HG03280 (cell line): ENCODE measurements around the gene TRIO.

Experiments
- ATAC-seq: cut with Tn5 transposase; IDR thresholded peaks from one replicate; pipeline ENCODE4 v1.9.1; 2021; ENCODE audit warnings: mild to moderate bottlenecking, moderate library complexity; ENCODE audit not compliant: unreplicated experiment

Gene TRIO

DNA sequence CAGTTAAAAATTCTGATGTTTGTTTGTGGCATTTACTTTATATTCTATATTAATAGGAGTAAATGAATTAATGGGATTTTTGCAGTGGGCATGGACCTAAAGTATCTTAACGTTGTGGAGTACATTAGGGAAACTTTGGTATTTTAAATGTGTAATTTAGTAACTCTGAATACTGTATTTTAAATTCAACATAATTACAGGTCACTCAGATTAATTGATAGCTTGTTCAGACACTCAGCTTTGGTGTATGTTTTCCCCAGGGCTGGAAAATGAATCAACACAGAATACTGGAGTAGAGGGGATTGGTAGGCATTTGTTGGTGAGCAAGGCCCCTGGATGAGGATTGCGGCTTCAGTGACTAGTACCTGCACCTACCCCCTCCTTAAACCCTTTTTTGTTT is 117.5 kb downstream of the TRIO start:
- ATAC-seq = no peak

DNA sequence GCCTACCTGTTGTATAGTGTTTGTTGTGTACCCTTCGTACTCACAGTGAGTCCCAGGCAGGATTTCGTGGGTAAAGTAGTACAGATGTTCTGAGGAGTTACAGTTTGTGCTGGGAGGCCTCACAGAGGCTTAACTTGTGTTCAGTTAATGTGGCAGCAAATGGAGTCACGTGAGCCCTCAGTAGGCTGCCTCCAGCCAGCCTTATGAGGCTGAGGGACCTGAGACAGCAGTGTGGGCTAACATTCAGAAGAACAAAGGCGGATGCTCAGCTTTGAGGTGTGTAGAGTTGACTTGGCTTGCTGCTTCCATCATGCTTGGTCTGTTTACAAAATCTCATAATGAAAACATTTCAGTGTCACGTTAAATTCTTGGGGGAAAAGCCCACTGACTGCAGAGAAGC is 118.1 kb downstream of the TRIO start:
- no peak for ATAC-seq

DNA sequence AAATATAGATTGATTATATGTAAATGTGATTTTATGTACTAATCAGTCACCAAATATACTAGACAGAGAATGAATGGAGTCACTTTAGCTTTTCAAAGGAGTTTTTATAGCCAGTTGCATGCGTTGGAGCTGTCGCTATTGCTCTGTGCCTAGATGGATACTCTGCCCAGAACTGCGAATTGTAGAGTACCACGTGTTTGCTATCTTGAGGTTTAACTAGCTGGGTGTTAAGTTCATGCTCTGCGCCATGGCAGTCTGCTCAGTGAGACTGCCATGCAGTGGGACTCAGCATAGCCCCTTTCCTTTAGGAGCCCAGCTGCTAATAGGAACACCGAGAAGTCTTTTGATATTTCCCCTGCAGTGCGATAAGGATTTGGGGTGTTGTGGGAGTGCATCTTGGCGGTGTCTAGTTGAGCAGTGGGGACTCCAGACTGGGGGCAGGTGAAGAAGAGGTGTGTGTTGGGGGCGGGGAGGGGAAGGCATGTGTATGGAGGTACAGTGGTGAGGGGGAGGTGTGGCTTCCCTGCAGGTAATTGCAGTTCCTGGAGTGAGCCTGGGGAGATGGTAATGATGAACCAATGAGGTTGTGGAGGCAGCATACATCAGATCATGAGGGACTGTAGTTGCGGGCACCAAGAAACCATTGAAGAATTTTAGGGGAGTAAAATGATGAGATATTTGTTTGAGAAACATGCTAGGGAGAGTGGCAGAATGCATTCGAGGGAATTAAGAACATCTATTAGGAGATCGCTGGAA is 118.9 kb downstream of the TRIO start:
- no peak for ATAC-seq

DNA sequence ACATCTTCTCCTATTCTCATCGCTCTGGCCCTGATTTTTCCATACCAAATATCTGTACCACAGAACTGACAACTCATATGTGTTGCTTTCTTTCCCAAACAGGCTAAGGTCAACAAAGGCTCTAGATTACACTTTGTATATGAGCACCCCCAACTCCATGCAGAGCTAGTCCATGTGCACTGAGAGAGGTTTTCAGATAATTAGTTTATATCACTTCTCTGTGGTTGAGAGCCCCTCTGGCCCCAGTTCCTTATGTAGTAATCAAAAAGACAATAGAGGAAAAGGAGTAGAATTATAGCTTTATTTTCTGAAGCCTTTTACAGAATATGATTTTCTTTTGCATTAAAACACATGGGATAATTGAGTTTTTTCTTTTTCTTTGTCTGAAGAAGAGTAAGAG is 120.0 kb downstream of the TRIO start:
- ATAC-seq = no peak

DNA sequence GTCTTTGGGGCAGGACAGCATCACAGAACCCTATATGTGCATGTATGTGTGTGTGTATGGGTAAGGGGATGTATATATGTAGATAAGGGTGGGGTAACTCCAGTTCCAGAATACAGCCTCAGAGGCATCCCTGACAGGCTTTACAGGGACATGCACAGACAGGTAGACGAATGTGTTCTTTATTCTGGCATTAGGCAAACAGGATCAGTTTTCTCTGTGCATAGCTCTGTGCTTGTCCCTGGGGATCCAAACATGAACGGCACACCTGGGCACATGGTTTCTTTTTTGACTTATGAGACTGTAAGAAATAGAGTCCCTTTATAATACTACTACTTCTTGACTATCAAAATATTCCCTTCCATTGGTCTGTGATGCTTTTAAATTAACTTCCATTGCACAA is 120.6 kb downstream of the TRIO start:
- ATAC-seq = no peak

DNA sequence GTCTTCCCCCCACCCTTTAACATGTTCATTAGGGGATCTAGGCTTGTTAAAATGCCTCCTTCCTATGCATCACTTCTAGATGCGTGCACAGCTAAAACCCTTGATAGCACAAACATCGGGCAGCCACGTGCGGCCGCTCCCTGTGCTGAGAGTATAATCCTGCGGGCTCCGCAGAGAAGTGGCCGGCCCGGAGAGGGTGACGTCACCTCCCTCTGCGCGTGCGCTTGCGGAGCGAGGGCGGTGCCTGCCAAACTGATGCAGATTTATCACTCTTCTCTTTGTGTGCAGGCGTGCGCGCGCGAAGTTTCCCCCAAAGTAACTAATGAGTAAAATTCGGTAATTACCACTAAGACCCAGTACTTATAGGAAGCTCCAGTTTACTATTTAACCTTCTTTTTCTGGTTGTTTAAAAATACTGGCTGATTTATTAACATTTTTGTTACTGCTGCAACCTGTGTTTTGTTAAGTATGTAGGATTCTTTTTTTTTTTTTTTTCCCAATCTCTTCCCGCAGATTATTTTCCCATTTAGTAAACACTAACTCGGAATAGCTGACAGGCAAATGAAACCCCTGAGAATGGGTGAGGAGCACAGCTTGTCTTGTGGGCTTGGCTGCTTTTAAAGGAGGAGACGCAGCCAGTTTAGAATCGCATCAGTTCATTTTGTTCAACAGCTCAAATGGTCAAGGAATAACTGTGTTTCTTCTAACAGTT is 121.6 kb downstream of the TRIO start:
- ATAC-seq = peak; percentile 87

DNA sequence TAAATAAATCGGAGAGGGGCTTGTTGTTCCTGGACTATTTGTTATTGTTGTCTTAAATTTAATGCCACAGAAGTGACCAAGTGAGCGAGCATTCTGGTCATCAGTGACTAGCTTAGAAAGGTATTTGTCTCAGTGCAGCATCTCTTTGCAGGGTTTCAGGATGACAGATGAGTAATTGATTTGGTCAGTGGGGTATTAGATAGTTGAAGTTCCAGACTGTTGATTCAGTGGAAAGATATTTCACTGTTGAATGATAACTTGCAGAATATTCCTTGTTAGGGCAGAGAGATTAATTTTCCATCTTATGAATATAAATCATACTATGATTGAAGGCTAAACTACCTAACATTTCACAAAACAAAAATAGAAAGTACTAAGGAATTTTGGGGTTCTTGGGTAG is 122.4 kb downstream of the TRIO start:
- ATAC-seq = no peak

DNA sequence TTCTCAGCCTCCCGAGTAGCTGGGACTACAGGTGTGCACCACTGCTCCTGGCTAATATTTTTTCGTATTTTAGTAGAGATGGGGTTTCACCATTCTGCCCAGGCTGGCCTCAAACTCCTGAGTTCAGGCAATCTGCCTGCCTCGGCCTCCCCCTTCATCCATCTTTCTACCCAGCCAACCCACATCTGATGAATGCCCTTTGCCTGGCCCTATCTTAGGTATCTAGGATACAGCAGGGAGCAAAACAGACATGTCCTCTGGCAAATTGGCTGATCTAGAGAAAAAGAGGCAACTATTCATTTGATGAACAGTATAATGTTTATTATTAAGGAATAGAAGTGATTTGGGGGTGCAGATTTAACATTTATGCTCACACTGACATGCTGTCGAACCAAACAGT is 123.0 kb downstream of the TRIO start:
- ATAC-seq = no peak

DNA sequence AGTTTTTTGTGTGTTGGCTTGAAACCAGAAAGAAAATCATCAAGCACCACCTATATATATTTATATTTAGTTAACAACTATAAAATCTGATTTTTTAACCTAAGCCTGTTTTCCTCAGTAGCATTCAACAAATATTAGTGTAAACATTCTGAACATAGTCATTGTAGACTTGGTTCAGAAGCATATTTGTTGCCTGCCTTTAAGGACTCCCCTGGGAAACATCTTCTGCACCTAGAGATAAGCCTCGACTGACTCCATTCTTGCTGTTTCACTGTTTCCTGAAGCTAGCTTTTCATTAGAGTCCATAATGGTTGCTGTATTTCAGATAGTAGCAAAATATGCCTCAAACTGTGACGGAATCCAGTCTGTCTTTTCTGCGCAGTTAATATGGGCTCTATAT is 123.5 kb downstream of the TRIO start:
- ATAC-seq = no peak

DNA sequence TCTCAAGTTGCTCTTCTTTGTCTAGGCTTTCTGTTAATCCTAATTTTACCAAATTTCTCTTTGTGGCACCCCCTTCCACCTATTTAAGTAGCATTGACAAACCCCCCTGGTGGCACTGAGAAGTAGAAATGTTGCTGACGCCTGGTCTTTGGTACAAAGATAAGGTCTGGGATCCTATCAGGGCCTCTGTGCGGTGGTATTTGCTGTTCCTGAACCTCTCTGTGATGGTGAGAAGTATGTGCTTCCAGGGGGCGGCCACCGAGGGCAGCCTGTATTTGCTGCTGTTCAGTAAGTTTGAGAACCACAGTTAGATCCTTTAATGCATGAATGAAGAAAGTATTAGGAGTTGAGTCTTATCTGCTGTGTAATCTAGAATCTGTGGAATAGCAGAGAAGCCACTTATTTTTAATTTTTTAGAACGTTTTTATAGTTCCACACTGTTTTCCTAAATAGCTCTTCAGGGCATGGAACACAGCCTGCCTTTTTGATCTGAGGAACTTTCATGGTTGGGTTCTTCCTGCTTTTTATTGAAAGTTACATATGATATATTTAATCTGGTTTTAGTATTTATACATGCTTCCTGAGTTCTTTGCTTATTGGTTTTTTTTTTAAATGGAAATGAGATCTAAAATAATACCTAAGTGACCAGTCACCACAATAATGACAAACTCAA is 124.2 kb downstream of the TRIO start:
- ATAC-seq = no peak

DNA sequence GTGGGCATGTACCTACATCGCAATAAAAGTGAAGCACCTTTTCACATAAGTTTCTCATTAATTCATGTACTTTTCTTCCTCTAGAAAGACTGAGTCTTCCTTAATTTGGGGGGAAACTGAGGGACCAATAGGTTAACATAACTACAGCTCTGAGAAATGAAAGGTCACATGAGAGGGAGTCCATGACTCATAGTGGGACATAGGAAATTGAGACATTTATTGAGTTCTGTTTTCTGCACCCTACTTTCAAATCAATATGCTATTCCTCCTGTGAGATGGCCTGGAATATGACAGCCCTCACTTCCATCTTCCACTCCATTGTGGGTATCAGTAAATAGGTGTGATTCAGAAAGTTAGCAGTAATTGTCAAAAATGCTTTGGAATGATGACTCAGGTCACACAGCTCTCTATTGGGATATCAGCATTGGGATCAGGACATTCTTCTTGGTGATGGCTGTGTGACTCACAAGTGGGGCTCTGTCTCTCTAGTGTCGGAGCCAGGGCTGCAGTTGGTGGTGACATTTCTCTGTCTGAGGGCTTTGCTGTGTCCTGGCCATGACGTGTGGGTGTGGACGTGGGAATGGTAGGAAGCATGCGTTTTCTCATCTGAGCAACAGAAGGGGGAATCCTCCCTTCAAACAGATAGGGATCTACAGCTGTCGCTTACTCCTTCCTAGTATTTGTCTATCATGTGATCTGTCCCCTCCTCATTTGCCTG is 125.0 kb downstream of the TRIO start:
- no peak for ATAC-seq

DNA sequence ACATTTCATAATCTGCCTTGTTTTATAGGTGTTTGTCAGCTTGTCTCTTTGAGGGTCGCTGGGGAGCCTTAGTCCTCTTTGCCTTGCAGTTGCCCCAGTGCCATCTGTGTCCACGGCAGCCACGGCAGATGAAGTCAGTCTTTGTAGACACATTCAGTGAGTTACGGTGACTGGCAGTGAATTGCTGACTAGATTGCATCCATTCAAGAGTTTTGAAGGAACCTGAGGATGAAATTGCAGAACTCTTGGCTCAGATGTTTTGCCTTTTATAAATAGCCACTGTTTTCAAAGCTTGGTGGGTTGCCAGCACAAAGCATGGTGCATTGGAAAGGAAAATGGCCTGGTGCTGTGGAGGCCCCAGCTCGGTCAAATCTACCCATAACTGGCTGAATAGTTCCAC is 125.6 kb downstream of the TRIO start:
- ATAC-seq = no peak

DNA sequence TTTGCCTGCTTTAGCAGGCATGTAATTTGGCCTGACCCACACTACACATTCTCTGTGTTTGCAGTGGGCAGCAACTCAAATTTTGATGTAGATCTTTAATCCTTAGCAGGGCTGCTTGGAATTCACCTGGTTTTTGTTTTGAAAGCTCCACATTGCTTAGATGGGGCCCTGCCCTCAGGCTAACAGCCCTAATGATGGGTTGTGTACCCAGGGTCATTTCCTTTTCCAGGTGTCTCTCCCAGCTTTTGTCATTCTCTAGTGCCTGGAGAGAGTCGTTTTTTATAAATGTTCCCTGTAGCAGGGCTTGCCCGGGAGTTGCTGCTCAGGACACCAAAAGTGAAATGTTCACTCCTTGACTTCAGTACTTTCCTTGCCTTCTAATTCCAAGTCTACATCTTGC is 126.3 kb downstream of the TRIO start:
- no peak for ATAC-seq

DNA sequence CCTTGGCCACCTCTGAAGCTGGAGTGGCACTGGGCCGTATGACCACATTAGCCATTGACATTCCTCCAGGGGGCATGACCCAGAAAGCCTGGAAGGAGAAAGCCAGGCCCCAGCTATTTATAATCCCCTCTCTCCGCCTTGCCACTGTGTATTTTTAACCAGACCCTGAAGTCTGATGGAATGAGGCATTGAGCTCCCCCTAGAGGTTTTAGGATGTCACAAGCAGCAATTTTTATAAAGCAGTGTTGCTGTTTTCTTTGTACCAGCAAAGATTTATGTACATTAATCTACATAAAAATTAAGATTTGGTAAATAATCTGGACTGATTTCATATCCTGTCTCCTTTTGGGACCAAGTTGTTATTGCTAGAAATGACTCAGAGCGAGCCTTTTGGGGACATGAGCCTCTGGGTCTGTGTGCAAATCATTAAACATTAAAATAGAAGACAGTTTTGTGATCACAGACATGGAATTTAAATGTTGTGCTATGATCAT is 127.1 kb downstream of the TRIO start:
- ATAC-seq = peak; percentile 49

DNA sequence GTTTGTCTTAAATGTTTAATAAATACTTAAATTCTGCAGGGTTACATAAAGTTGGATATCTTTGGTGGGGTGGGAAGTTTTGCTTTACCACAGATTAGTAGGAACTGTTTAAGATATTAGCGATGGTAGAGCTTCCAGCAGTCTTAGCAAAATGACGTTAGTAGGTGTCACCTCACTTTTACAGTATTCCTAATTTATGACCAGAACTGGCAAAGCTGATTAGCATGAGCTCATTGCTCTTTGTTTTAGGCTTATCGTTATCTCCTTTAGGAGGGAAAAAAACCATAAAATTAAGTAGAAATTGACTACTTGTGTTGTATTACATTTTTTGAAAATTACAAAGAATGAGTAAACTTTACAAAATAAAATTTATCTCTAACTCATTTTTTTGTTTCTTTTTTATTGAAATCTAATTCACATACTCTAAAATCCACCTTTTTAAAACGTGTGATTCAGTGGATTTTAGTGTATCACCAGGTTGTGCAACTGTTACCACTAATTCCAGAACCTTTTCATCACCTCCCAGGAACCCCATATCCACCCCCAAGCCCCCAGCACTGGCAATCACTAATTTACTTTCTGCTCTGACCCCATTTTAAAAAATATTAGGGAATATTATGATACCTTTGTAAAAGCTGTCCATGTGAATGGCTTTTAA is 129.5 kb downstream of the TRIO start:
- no peak for ATAC-seq

DNA sequence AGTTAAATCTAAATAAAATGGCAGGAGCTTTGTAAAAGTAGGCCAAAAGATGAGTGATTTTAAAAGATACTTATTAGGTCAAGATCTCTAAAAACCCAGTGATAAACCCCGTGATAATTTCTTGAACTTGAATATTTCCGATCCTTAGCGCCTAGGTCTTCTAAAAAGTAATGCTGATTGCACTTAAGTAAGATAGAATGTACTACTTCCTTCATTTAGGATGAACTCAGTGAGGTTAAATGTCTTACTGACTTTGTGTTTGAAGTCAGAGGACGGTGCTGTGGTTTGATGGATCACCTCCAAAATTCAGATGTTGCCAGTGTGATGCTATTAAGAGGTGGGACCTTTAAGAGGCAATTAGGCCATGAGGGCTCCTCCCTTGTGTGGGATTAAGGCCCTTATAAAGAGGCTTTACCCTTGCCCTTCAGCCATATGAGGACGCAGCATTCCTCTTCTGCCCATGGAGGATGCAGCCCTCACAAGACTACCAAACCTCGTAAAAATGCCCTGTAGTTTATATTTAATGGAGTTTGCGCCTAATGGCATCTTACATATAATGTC is 130.1 kb downstream of the TRIO start:
- ATAC-seq = no peak

DNA sequence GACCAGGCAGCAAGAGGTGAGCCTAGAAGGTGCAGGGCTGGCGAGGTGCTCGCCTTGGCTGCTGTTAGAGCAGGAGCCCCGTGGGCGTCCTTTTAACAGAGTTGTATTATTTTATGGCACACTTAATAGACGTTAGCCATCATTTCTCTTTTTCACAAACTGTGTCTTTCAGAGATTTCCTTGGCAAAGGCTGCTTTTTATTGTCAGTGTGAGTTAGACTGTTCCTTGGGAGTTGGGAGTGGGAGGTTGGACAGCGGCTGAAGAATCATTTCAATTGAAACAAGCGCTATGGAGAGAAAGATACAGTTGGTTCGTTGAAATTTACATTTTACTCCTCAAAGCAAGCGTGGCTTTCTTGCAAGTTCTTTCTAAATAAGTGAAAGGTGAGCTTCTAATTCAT is 133.2 kb downstream of the TRIO start:
- ATAC-seq = no peak

DNA sequence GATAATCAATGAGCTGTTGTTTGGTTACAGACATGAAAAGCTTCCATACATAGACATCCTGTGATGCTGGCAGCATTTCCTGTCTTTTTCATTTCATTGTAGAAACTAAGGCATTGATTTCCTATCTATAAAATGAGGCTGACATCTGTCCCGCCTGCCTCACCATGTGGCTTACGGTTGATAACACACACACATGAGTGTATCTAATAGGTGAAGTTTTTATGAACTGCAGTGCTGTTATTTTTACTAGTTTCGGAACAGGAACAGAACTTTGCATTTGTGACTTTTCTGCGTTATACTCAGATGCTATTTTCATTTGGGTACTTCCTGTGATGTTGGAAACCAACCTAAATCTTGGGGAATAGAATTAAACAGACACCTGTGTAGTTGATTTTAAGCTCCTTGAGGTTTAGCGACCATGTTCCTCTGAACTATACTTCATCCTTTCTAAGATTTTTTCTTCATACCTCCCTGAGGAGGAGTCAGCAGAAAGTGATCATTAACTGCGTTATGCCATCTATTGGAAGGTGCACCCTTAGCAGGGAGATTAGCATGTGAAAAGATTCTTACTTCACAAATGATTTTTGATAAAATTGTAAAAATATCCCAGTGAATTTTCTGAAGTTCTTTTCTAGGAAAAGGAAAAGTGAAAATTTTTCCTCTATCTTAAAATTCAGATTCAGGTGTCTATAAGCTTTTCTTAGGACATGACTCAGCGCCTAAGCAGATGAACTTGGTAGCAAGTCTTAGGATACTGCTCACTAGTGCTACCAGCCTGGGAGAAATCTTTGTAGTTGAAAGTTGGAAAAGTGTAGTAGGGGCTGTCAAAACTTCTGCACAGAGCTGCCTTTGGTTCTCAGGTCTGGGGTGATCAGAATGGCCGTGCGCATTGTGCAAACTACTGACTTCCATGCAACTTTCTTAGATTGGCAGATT is 134.5 kb downstream of the TRIO start:
- no peak for ATAC-seq

DNA sequence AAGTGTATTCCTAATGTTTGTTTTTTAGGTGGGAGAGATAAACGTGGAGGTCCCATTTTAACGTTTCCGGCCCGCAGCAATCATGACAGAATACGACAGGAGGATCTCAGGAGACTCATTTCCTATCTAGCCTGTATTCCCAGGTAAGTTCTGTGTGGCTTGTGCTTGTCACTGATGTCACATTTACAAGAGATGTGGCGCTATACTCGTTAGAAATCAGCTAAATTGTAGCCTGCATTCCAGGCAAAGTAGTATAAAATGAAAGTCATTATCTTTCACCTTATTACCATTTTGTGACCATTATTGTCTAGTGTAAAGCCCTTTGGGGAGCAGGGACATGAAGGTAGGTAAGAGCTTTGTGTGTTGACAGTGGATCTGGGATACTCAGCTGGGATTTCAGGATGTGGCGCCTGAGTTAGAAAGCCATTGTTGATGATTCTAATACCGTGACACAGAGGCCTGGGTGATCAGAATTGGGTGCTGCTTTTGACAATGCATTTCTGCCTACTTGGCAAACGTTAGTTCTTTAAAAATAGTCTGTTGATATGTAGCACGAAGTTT is 137.2 kb downstream of the TRIO start:
- no peak for ATAC-seq
